Smooth muscle cell (in vitro differentiated cells): ENCODE measurements around the gene PSMD3. TPM values are rescaled to one million over a fixed set of nuclear protein-coding genes. Genes with fewer than 3 reads are reported as not detected.
"Not testable (repeated sequence)": the region's sequence is repeated elsewhere in the genome, so short reads cannot be mapped to it uniquely, and the experiment has no call there.

Source experiments
- DNase-seq: peaks from one replicate; lab custom pipeline; 2025; ENCODE audit not compliant: unreplicated experiment; lab: John Stamatoyannopoulos, UW
- H2AFZ ChIP-seq: fragments of 200-600 bp; sonication (generic); 2 replicates; pipeline ENCODE4 v1.6.0; 2016; ENCODE audit warnings: antibody characterized with exemption, low read depth, mild to moderate bottlenecking
- H3F3A ChIP-seq: fragments of 200-600 bp; sonication (generic); 2 replicates; pipeline ENCODE4 v1.6.0; 2017; ENCODE audit warnings: antibody characterized with exemption, low read depth
- H3K27ac ChIP-seq: fragments of 200-600 bp; sonication (generic); 2 replicates; pipeline ENCODE4 v1.5.1; 2016; ENCODE audit warnings: low read depth, mild to moderate bottlenecking
- H3K27me3 ChIP-seq: fragments of 200-600 bp; sonication (generic); 2 replicates; pipeline ENCODE4 v1.6.1; 2016; ENCODE audit warnings: low read depth, mild to moderate bottlenecking
- H3K36me3 ChIP-seq: fragments of 200-600 bp; sonication (generic); 2 replicates; pipeline ENCODE4 v1.5.1; 2016; ENCODE audit warnings: low read depth
- H3K4me1 ChIP-seq: fragments of 200-600 bp; sonication (generic); 2 replicates; pipeline ENCODE4 v1.5.1; 2016; ENCODE audit warnings: low read depth
- H3K4me2 ChIP-seq: fragments of 200-600 bp; sonication (generic); 2 replicates; pipeline ENCODE4 v1.6.0; 2016; ENCODE audit warnings: mild to moderate bottlenecking
- H3K4me3 ChIP-seq: fragments of 200-600 bp; sonication (generic); 2 replicates; pipeline ENCODE4 v1.5.1; 2016; ENCODE audit warnings: mild to moderate bottlenecking
- H3K79me2 ChIP-seq: fragments of 200-600 bp; sonication (generic); 2 replicates; pipeline ENCODE4 v1.6.0; 2016; ENCODE audit warnings: low read depth, mild to moderate bottlenecking
- H3K9ac ChIP-seq: fragments of 200-600 bp; sonication (generic); 2 replicates; pipeline ENCODE4 v1.6.0; 2016; ENCODE audit warnings: low read depth
- H3K9me3 ChIP-seq: fragments of 200-600 bp; sonication (generic); replicated peaks from 2 replicates; pipeline ENCODE4 v1.5.1; 2016; ENCODE audit warnings: low read depth
- H4K20me1 ChIP-seq: fragments of 200-600 bp; sonication (generic); 2 replicates; pipeline ENCODE4 v1.6.0; 2016; ENCODE audit warnings: low read depth
- WGBS: methylation state at CpG from one replicate; pipeline ENCODE4 v1.1.7; 2016; ENCODE audit warnings: low lambda C conversion rate; 5-methylcytosine and 5-hydroxymethylcytosine counted together
- polyA plus RNA-seq: library from polyadenylated mRNA; unstranded; fragments of >200 nt; fragmentation: Nextera tagmentation; extraction: Ambion mirVana; gene quantifications from 2 replicates; pipeline ENCODE4 v1.2.1, GENCODE V29; 2016
- total RNA-seq: library from RNA; depleted of rRNA; stranded (reverse); fragments of >200 nt; gene quantifications from 2 replicates; pipeline ENCODE4 v1.2.3, GENCODE V29; 2014
- TF ChIP-seq, protein P1 (sequence below): fragments of 200-600 bp; sonication (generic); IDR thresholded peaks from 2 replicates; pipeline ENCODE4 v1.5.1; 2017; ENCODE audit warnings: borderline replicate concordance, mild to moderate bottlenecking, antibody characterized with exemption; ENCODE audit not compliant: insufficient read depth, poor library complexity, severe bottlenecking

Gene PSMD3
- total and polyA plus RNA-seq, 2 experiments from 2014 or later, result 83.8 to 110 TPM

DNA sequence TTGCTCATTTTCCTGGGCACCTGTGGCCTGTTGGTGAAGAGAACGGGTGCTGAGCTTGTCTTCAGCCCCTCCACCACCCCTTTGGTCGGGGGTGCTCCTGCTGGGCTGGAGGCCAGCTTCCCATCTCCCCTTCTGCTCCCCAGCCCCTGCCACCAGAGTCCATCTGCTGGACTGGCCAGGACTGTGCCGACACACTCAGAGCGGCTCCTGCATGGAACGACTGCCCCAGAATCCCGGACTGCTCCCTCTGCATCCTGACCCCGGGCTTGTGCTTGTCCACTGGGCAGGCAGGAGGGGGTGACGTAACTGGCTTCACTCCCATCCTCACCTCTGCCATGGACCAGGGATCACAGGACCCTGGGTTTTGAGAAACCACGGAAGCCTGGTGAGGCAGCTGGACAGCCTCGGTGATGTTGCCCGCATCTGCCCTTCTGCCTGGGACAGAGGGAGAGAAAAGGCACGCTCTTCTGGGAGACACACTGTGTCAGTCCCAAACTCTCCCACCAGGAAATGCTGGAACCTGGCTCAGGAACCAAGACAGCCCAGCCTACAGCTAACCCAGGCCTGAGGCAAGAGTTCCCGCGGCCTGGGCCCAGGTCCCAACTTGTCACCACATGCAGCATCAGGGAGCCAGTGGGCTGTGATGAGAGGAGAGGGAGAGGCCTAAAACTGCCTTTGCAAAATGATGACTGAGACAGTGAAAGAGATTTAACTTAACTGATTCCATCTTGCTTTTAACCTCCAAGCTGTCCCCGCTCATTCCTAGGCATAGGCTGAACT is 33.9 kb upstream of the PSMD3 start:
- no peaks in the 10 kb centered on the region for H3K9me3 ChIP-seq
- H3K27me3 ChIP-seq, result no peaks in the 10 kb centered on the region
- H3K27ac ChIP-seq, result no peak overlapping the region
- no peaks in the 10 kb centered on the region for H4K20me1 ChIP-seq
- no peaks in the 10 kb centered on the region for H3K79me2 ChIP-seq
- H3K4me2 ChIP-seq, result no peak overlapping the region
- H3K36me3 ChIP-seq, result no peaks in the 10 kb centered on the region
- H3K4me1 ChIP-seq, result no peaks in the 10 kb centered on the region
- 85% methylated on average over 15 of the region's 15 CpGs for WGBS
- H3K4me3 ChIP-seq, result no peak overlapping the region
- TF ChIP-seq, protein P1, sequence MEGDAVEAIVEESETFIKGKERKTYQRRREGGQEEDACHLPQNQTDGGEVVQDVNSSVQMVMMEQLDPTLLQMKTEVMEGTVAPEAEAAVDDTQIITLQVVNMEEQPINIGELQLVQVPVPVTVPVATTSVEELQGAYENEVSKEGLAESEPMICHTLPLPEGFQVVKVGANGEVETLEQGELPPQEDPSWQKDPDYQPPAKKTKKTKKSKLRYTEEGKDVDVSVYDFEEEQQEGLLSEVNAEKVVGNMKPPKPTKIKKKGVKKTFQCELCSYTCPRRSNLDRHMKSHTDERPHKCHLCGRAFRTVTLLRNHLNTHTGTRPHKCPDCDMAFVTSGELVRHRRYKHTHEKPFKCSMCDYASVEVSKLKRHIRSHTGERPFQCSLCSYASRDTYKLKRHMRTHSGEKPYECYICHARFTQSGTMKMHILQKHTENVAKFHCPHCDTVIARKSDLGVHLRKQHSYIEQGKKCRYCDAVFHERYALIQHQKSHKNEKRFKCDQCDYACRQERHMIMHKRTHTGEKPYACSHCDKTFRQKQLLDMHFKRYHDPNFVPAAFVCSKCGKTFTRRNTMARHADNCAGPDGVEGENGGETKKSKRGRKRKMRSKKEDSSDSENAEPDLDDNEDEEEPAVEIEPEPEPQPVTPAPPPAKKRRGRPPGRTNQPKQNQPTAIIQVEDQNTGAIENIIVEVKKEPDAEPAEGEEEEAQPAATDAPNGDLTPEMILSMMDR, result no peak
- no peak overlapping the region for H3K9ac ChIP-seq
- no peaks in the 10 kb centered on the region for H3F3A ChIP-seq
- DNase-seq, result no peak
- no peak overlapping the region for H2AFZ ChIP-seq

DNA sequence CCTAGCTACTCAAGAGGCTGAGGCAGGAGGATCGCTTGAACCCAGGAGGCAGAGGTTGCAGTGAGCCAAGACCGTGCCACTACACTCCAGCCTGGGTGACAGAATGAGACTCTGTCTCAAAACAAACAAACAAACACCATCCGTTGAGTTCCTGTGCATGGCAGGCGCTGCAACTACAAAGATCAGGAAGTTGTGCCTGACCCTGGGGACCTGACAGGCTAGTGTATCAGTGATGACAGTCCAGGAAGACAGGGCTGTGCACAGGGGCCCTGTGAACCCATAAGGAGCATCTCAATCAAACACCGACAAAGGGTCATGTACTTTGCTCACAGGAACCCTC is 32.1 kb upstream of the PSMD3 start:
- not testable (repeated sequence) for H3K79me2 ChIP-seq, H3K27me3 ChIP-seq, H3K27ac ChIP-seq, H3K9ac ChIP-seq, H3F3A ChIP-seq, H4K20me1 ChIP-seq, H3K4me3 ChIP-seq, H3K4me2 ChIP-seq, H3K9me3 ChIP-seq, H3K4me1 ChIP-seq, H2AFZ ChIP-seq, DNase-seq, H3K36me3 ChIP-seq
- 88% methylated on average over 5 of the region's 5 CpGs for WGBS

DNA sequence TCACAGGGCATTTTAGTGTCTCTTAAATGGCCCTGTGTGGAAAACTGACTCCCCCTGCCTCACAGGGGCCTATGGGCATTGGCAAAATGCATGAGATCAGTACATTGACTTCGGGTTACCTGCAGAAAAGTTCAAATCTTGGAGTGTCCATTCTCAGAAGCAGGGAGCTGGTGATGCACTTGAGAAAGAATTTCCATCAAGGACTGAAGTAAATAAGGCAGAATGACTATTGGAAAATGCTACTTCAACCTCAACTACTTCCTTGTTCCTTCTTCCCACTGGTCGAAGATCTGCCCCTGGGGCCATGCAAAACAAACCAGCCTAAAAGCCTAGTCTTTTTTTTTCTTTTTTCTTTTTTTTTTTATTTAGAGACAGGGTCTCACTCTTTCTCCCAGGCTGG is 31.6 kb upstream of the PSMD3 start:
- Histone ChIP-seq H3K4me3 (no peak overlapping the region), H3K4me1 (no peaks in the 10 kb centered on the region)
- TF ChIP-seq, protein P1, result no peak

DNA sequence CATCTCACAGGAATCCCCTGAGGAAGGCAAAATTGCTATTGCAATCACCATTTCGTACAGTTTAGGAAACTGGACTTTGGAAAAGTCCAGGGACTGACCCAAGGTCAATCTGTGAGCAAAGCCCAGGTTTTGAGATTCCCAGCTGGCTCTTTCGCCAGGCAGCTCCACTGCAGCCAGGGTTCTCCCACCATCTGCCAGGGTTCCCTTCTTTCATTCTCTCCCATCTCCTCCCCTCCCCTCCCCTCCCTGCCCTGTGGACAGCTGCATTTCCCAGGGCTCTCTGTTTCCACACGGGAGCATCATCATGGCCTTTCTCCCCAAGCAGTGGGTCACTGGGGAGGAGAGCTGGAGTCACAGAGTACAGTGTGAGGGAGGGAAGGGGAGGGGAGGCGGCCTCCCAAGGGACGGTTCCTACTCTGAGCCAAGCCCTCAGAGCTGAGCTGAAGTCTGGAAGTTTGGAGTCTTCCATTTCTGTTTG is 29.7 kb upstream of the PSMD3 start:
- 94% methylated on average over 2 of the region's 5 CpGs for WGBS

More for the DNA sequence above, 31.6 kb upstream of the PSMD3 start:
- Histone ChIP-seq H2AFZ (no peak overlapping the region), H3K4me2 (no peak overlapping the region), H3K9me3 (no peaks in the 10 kb centered on the region), H3F3A (no peaks in the 10 kb centered on the region), H3K36me3 (no peaks in the 10 kb centered on the region), H4K20me1 (no peaks in the 10 kb centered on the region), H3K27ac (no peak overlapping the region), H3K9ac (no peak overlapping the region), H3K27me3 (no peaks in the 10 kb centered on the region), H3K79me2 (no peaks in the 10 kb centered on the region)
- DNase-seq, result no peak
- 88% methylated on average over 2 of the region's 2 CpGs for WGBS

More for the DNA sequence above, 29.7 kb upstream of the PSMD3 start:
- Histone ChIP-seq H3K27ac (no peak overlapping the region), H3K4me2 (no peak overlapping the region), H3K9me3 (no peaks in the 10 kb centered on the region), H3K36me3 (no peaks in the 10 kb centered on the region), H3K4me3 (no peak overlapping the region), H3K79me2 (no peaks in the 10 kb centered on the region), H3K9ac (no peak overlapping the region), H3K4me1 (no peaks in the 10 kb centered on the region), H3K27me3 (no peaks in the 10 kb centered on the region), H4K20me1 (no peaks in the 10 kb centered on the region), H2AFZ (no peak overlapping the region), H3F3A (no peaks in the 10 kb centered on the region)
- DNase-seq, result no peak
- TF ChIP-seq, protein P1, result no peak
